IMR-90 (cell line): ENCODE results near the gene AQP12A. TPM values are rescaled to one million over a fixed set of nuclear protein-coding genes. Genes with fewer than 3 reads are reported as not detected.

ENCODE experiments used
- ATAC-seq: fragments of 200-7000 bp; cut with Tn5 transposase; 2 replicates; pipeline ENCODE4 v1.9.1; 2020; ENCODE audit warnings: low read depth, mild to moderate bottlenecking, moderate library complexity
- BruUV-seq: library from RNA; stranded (reverse); fragments of 400-500 nt; replicated peaks from 2 replicates; lab custom pipeline; 2021; lab: Mats Ljungman, UMichigan
- CTCF ChIA-PET: fragments of 300-600 bp; formaldehyde crosslinking; extraction: SDS; loops from one replicate; lab custom pipeline; 2021; ENCODE audit warnings: antibody characterized with exemption; lab: Yijun Ruan, JAX
- POLR2A ChIA-PET: fragments of 300-600 bp; sonication (Branson Sonifier 250); formaldehyde crosslinking; loops from one replicate; lab custom pipeline; 2022; ENCODE audit warnings: antibody characterized with exemption; ENCODE audit not compliant: unreplicated experiment; lab: Charles Lee
- DNase-seq: peaks from one replicate; pipeline ENCODE4 v3.0.0; 2013
- H2AFZ ChIP-seq: replicated peaks from 2 replicates; pipeline ENCODE3; 2013; ENCODE audit warnings: low read length, mild to moderate bottlenecking; ENCODE audit not compliant: poor library complexity
- H2AK5ac ChIP-seq: 2 replicates; pipeline ENCODE4 v1.6.1; 2013; ENCODE audit warnings: low read depth, low read length, inconsistent platforms
- H2AK9ac ChIP-seq: replicated peaks from 2 replicates; pipeline ENCODE3; 2013; ENCODE audit warnings: mild to moderate bottlenecking, low read depth, low read length, moderate library complexity; ENCODE audit not compliant: poor library complexity
- H2BK120ac ChIP-seq: 2 replicates; pipeline ENCODE4 v1.6.1; 2013; ENCODE audit warnings: low read depth, low read length, inconsistent platforms
- H2BK15ac ChIP-seq: 3 replicates; pipeline ENCODE4 v1.6.1; 2013; ENCODE audit warnings: low read depth, low read length, inconsistent platforms
- H2BK20ac ChIP-seq: 2 replicates; pipeline ENCODE4 v1.6.1; 2013; ENCODE audit warnings: low read depth, mild to moderate bottlenecking, inconsistent platforms, low read length, moderate library complexity
- H2BK5ac ChIP-seq: 2 replicates; pipeline ENCODE4 v1.6.1; 2013; ENCODE audit warnings: mild to moderate bottlenecking, low read depth, low read length, inconsistent platforms; ENCODE audit not compliant: poor library complexity, severe bottlenecking
- H3K14ac ChIP-seq: replicated peaks from 2 replicates; pipeline ENCODE4 v1.6.1; 2013; ENCODE audit warnings: low read depth, low read length, inconsistent platforms
- H3K18ac ChIP-seq: 2 replicates; pipeline ENCODE4 v1.6.1; 2013; ENCODE audit warnings: low read depth, low read length, control low read depth
- H3K23ac ChIP-seq: 2 replicates; pipeline ENCODE4 v1.6.1; 2013; ENCODE audit warnings: low read depth, low read length, inconsistent platforms
- H3K27ac ChIP-seq: 2 replicates; pipeline ENCODE4 v1.5.1; 2013; ENCODE audit warnings: mild to moderate bottlenecking, control low read depth, low read length; ENCODE audit not compliant: insufficient read depth
- H3K27me3 ChIP-seq: 2 replicates; pipeline ENCODE4 v1.6.1; 2013; ENCODE audit warnings: low read length; ENCODE audit not compliant: control insufficient read depth, insufficient read depth
- H3K36me3 ChIP-seq: 2 replicates; pipeline ENCODE4 v1.6.1; 2013; ENCODE audit warnings: low read length, mixed read lengths; ENCODE audit not compliant: control insufficient read depth, insufficient read depth
- H3K4ac ChIP-seq: 2 replicates; pipeline ENCODE4 v1.6.1; 2013; ENCODE audit warnings: low read depth, low read length, inconsistent platforms
- H3K4me1 ChIP-seq: 2 replicates; pipeline ENCODE4 v1.6.1; 2013; ENCODE audit warnings: low read length, mixed read lengths; ENCODE audit not compliant: control insufficient read depth, insufficient read depth
- H3K4me2 ChIP-seq: 2 replicates; pipeline ENCODE4 v1.6.1; 2013; ENCODE audit warnings: low read depth, mild to moderate bottlenecking, control low read depth, low read length, moderate library complexity
- H3K4me3 ChIP-seq: 2 replicates; pipeline ENCODE4 v1.5.1; 2013; ENCODE audit warnings: low read depth, mild to moderate bottlenecking, control low read depth, low read length, moderate library complexity; ENCODE audit not compliant: insufficient read depth
- H3K56ac ChIP-seq: 2 replicates; pipeline ENCODE4 v1.6.1; 2013; ENCODE audit warnings: low read length, inconsistent platforms; ENCODE audit not compliant: insufficient read depth; ENCODE audit errors: extremely low read depth
- H3K79me1 ChIP-seq, 2 experiments: 2 replicates each; pipeline ENCODE4 v1.6.1; 2013; ENCODE audit warnings: low read length in 2 of 2, inconsistent platforms in 1 of 2, low read depth in 1 of 2
- H3K9ac ChIP-seq: 2 replicates; pipeline ENCODE4 v1.6.1; 2013; ENCODE audit warnings: low read depth, low read length, control low read depth
- H3K9me1 ChIP-seq: 2 replicates; pipeline ENCODE4 v1.6.1; 2013; ENCODE audit warnings: low read length, inconsistent platforms; ENCODE audit not compliant: insufficient read depth
- H3K9me3 ChIP-seq: 2 replicates; pipeline ENCODE4 v1.6.1; 2013; ENCODE audit warnings: low read length; ENCODE audit not compliant: control insufficient read depth, insufficient read depth
- H4K20me1 ChIP-seq: 2 replicates; pipeline ENCODE4 v1.6.1; 2013; ENCODE audit warnings: low read length, inconsistent platforms; ENCODE audit not compliant: insufficient read depth
- H4K5ac ChIP-seq: 2 replicates; pipeline ENCODE4 v1.6.1; 2013; ENCODE audit warnings: mild to moderate bottlenecking, low read depth, low read length, control low read depth
- H4K8ac ChIP-seq, 2 experiments: 2 replicates each; pipeline ENCODE4 v1.6.1; 2013; ENCODE audit warnings: low read depth in 2 of 2, low read length in 2 of 2, control low read depth in 1 of 2, inconsistent platforms in 1 of 2
- H4K91ac ChIP-seq: 2 replicates; pipeline ENCODE4 v1.6.1; 2013; ENCODE audit warnings: low read depth, low read length, inconsistent platforms; ENCODE audit not compliant: insufficient read depth
- CEBPB ChIP-seq: IDR thresholded peaks from 2 replicates; pipeline ENCODE4 v1.6.1; 2012; ENCODE audit warnings: low read depth, low read length, improper control_type of control experiment
- CHD1 ChIP-seq: IDR thresholded peaks from 2 replicates; pipeline ENCODE4 v1.6.1; 2012; ENCODE audit warnings: low read depth, low read length, improper control_type of control experiment
- FOS ChIP-seq: fragments of 150-350 bp; IDR thresholded peaks from 2 replicates; pipeline ENCODE4 v1.6.1; 2016; ENCODE audit warnings: low read depth, low read length
- MAZ ChIP-seq: IDR thresholded peaks from 2 replicates; pipeline ENCODE4 v1.6.1; 2012; ENCODE audit warnings: low read depth, mild to moderate bottlenecking, low read length, improper control_type of control experiment, moderate library complexity, borderline replicate concordance
- MXI1 ChIP-seq: IDR thresholded peaks from 2 replicates; pipeline ENCODE4 v1.6.1; 2012; ENCODE audit warnings: low read depth, mild to moderate bottlenecking, low read length, moderate library complexity, borderline replicate concordance
- POLR2A ChIP-seq: IDR thresholded peaks from 2 replicates; pipeline ENCODE4 v1.6.1; 2012; ENCODE audit warnings: mild to moderate bottlenecking, low read depth, low read length
- RAD21 ChIP-seq: IDR thresholded peaks from 2 replicates; pipeline ENCODE4 v1.6.1; 2012; ENCODE audit warnings: low read length, improper control_type of control experiment
- RCOR1 ChIP-seq: IDR thresholded peaks from 2 replicates; pipeline ENCODE4 v1.6.1; 2012; ENCODE audit warnings: mild to moderate bottlenecking, low read length, improper control_type of control experiment; ENCODE audit not compliant: insufficient replicate concordance
- WGBS, 2 experiments: methylation state at CpG; one replicate each; pipeline versions ENCODE4 v1.1.5 to v1.1.7; 2013; ENCODE audit warnings: missing lambda C conversion rate in 2 of 2; ENCODE audit not compliant: insufficient read length in 1 of 2; ENCODE audit errors: extremely low coverage in 2 of 2; 5-methylcytosine and 5-hydroxymethylcytosine counted together
- dilution Hi-C: fragments of 300-500 bp; cut with HindIII; formaldehyde crosslinking; loops from one replicate; pipeline ENCODE4 v1.14.3; 2018; ENCODE audit warnings: low sequenced_read_pairs; ENCODE audit not compliant: unreplicated experiment
- in situ Hi-C: fragments of 300-500 bp; cut with MboI; formaldehyde crosslinking; loops from 3 replicates; pipeline ENCODE4 v1.14.3; 2019; ENCODE audit warnings: low sequenced_read_pairs, inconsistent platforms, mixed read lengths
- intact Hi-C: fragments of 100-400 bp; cut with micrococcal nuclease; formaldehyde crosslinking; loops from 2 replicates; pipeline ENCODE4 v1.10.0; 2022
- polyA plus RNA-seq, 3 experiments: library from polyadenylated mRNA; depleted of rRNA; stranded (reverse); fragments of >200 nt; gene quantifications; 2 replicates each; pipeline ENCODE4 v1.2.3, GENCODE V29; 2012; ENCODE audit warnings: low replicate concordance in 1 of 3
- total RNA-seq: library from RNA; depleted of rRNA; stranded (reverse); fragments of >200 nt; gene quantifications from 2 replicates; pipeline ENCODE4 v1.2.3, GENCODE V29; 2012
- TF ChIP-seq, protein P1 (sequence below): conservative IDR thresholded peaks from 2 replicates; pipeline ENCODE4 v1.5.1; 2012; ENCODE audit warnings: mild to moderate bottlenecking, low read depth, low read length, improper control_type of control experiment
- TF ChIP-seq, protein P2 (sequence below): fragments of 150-350 bp; IDR thresholded peaks from 2 replicates; pipeline ENCODE4 v1.6.1; 2016; ENCODE audit warnings: low read depth, mild to moderate bottlenecking, low read length, moderate library complexity, borderline replicate concordance

Gene AQP12A
- total and polyA plus RNA-seq, 2 of the 4 experiments (the other 2 are of a cell fraction), result not detected

- no peak overlapping the region for H3K4ac ChIP-seq
- H3K79me1 ChIP-seq, result no peaks in the 10 kb centered on the region
- H3K9me3 ChIP-seq, result no peaks in the 10 kb centered on the region
- CTCF ChIA-PET, result no interaction called here
- no peaks in the 10 kb centered on the region for H3K4me1 ChIP-seq
- H4K8ac ChIP-seq, result no peak overlapping the region
- H3K9me1 ChIP-seq, result no peaks in the 10 kb centered on the region
- no peak overlapping the region for H2AK5ac ChIP-seq
- no peaks in the 10 kb centered on the region for H4K20me1 ChIP-seq
- no peak overlapping the region for H3K27ac ChIP-seq
- DNase-seq (no peak), ATAC-seq (no peak)
- H2BK15ac ChIP-seq, result no peak overlapping the region
- H3K56ac ChIP-seq, result no peak overlapping the region
- TF ChIP-seq MXI1 (no peak), FOS (no peak), POLR2A (no peak), CEBPB (no peak), CHD1 (no peak), RCOR1 (no peak), RAD21 (no peak), MAZ (no peak)
- TF ChIP-seq, protein P1, sequence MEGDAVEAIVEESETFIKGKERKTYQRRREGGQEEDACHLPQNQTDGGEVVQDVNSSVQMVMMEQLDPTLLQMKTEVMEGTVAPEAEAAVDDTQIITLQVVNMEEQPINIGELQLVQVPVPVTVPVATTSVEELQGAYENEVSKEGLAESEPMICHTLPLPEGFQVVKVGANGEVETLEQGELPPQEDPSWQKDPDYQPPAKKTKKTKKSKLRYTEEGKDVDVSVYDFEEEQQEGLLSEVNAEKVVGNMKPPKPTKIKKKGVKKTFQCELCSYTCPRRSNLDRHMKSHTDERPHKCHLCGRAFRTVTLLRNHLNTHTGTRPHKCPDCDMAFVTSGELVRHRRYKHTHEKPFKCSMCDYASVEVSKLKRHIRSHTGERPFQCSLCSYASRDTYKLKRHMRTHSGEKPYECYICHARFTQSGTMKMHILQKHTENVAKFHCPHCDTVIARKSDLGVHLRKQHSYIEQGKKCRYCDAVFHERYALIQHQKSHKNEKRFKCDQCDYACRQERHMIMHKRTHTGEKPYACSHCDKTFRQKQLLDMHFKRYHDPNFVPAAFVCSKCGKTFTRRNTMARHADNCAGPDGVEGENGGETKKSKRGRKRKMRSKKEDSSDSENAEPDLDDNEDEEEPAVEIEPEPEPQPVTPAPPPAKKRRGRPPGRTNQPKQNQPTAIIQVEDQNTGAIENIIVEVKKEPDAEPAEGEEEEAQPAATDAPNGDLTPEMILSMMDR, result no peak
- TF ChIP-seq, protein P2, sequence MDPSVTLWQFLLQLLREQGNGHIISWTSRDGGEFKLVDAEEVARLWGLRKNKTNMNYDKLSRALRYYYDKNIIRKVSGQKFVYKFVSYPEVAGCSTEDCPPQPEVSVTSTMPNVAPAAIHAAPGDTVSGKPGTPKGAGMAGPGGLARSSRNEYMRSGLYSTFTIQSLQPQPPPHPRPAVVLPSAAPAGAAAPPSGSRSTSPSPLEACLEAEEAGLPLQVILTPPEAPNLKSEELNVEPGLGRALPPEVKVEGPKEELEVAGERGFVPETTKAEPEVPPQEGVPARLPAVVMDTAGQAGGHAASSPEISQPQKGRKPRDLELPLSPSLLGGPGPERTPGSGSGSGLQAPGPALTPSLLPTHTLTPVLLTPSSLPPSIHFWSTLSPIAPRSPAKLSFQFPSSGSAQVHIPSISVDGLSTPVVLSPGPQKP, result no peak
- H3K4me3 ChIP-seq, result no peak overlapping the region
- H4K5ac ChIP-seq, result no peak overlapping the region
- H3K23ac ChIP-seq, result no peak overlapping the region
- POLR2A ChIA-PET, result no interaction called here
- H2AFZ ChIP-seq, result no peak overlapping the region
- in situ Hi-C loops (no loop called here), intact Hi-C loops (no loop called here), dilution Hi-C loops (no loop called here)
- H2BK5ac ChIP-seq, result no peak overlapping the region
- no peak overlapping the region for H3K18ac ChIP-seq
- H4K91ac ChIP-seq, result no peak overlapping the region
- no peak overlapping the region for H3K4me2 ChIP-seq
- H3K9ac ChIP-seq, result no peak overlapping the region
- no peaks in the 10 kb centered on the region for H3K36me3 ChIP-seq
- no peak overlapping the region for H3K14ac ChIP-seq
- no peak overlapping the region for H2BK120ac ChIP-seq
- H2AK9ac ChIP-seq, result no peak overlapping the region
- 78% methylated on average over 4 of the region's 16 CpGs; no CpG with 5 or more reads in 1 of the 2 experiments for WGBS, 2 experiments
- H2BK20ac ChIP-seq, result no peak overlapping the region
- H3K27me3 ChIP-seq, result peaks cover 43% of the 10 kb centered on the region
- BruUV-seq, result no TSS peak
These were observed 55.0 kb downstream of the AQP12A start for GRCh38 chr2:240746671-240747070.
